Peyer's patch (tissue), 4 donors: ENCODE data around the gene KCNB1.

ENCODE experiments used
- CTCF ChIP-seq, 6 experiments: fragments of 450-650 bp in 4 of 6; fragments of 200-600 bp in 2 of 6; sonication (generic) in 1 of 6; IDR thresholded peaks; one replicate each; pipeline ENCODE4 v1.5.1; 2017 to 2019; ENCODE audit warnings: antibody characterized with exemption in 6 of 6, mild to moderate bottlenecking in 3 of 6, moderate library complexity in 1 of 6
- POLR2A ChIP-seq, 2 donors: fragments of 450-650 bp; IDR thresholded peaks; one replicate each; pipeline ENCODE4 v1.5.1; 2017; ENCODE audit warnings: antibody characterized with exemption in 2 of 2, mild to moderate bottlenecking in 2 of 2, moderate library complexity in 2 of 2

GRCh38 chr20:49361862-49362660 is 120.4 kb downstream of the KCNB1 start:
- no peak for TF ChIP-seq CTCF (IDR thresholded peaks at IDR 0.05)
- TF ChIP-seq POLR2A (IDR thresholded peaks at IDR 0.05) = no peak
